Muscle layer of duodenum (tissue), 2 donors: ENCODE measurements around the gene UGT1A8.

Experiments
- H3K27ac ChIP-seq: one replicate; pipeline ENCODE4 v1.7.0; 2013; ENCODE audit warnings: mild to moderate bottlenecking, low read length
- H3K27me3 ChIP-seq: one replicate; pipeline ENCODE4 v1.7.0; 2013; ENCODE audit warnings: low read depth, mild to moderate bottlenecking, control low read depth, low read length
- H3K36me3 ChIP-seq, 2 donors: one replicate each; pipeline ENCODE4 v1.7.0; 2013; ENCODE audit warnings: low read length in 2 of 2, control low read depth in 1 of 2, mild to moderate bottlenecking in 1 of 2; ENCODE audit not compliant: insufficient read depth in 2 of 2, control insufficient read depth in 1 of 2
- H3K4me1 ChIP-seq, 2 donors: one replicate each; pipeline ENCODE4 v1.7.0; 2013; ENCODE audit warnings: low read length in 2 of 2, mild to moderate bottlenecking in 2 of 2, control low read depth in 1 of 2, moderate library complexity in 1 of 2; ENCODE audit not compliant: insufficient read depth in 2 of 2, control insufficient read depth in 1 of 2
- H3K4me3 ChIP-seq, 2 donors: one replicate each; pipeline ENCODE4 v1.7.0; 2013; ENCODE audit warnings: low read length in 2 of 2, low read depth in 1 of 2, mild to moderate bottlenecking in 1 of 2
- H3K9me3 ChIP-seq, 2 donors: one replicate each; pipeline ENCODE4 v1.7.0; 2013; ENCODE audit warnings: low read length in 2 of 2, control low read depth in 1 of 2, mild to moderate bottlenecking in 1 of 2; ENCODE audit not compliant: control insufficient read depth in 1 of 2
- donor health status: healthy.

Gene UGT1A8

DNA sequence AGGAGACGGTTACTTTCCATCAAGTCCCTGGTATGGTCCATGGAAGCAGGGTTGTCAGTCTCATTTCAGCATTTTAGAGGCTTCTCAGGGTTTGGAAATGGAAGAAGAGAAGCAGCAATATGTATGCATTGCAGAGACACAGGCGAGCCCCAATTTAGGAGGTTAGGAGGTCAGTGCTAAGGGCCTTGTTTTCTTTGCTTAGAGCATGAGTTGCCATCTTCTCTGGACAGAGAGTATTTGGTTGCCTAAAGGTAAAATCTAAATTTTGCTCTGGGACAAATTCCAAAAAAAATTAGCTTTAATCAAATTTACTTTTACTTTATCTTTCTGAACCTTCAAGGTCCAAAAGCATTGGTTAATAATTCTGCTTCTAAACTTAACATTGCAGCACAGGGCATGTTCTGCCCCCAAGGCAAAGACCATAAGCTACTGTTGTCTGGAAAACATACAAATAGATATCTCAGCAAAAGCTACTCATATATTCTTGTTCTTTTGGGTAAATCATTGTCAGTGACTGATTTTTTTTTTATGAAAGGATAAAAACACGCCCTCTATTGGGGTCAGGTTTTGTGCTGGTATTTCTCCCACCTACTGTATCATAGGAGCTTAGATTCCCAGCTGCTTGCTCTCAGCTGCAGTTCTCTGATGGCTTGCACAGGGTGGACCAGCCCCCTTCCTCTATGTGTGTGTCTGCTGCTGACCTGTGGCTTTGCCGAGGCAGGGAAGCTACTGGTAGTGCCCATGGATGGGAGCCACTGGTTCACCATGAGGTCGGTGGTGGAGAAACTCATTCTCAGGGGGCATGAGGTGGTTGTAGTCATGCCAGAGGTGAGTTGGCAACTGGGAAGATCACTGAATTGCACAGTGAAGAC lies 54.1 kb downstream of the UGT1A8 start, which contains the start of gene UGT1A9:
Gene UGT1A9 (plus strand): TSS at position 609 of the 872 bp plus-strand sequence. CDS start 37 bp downstream, at position 646.
- Histone ChIP-seq H3K4me1 (no peaks in the 10 kb centered on the region), H3K9me3 (no peaks in the 10 kb centered on the region), H3K27ac (no peak within 1 kb of the TSS), H3K4me3 (no peak within 1 kb of the TSS), H3K27me3 (no peaks in the 10 kb centered on the region), H3K36me3 (no peaks in the 10 kb centered on the region)

DNA sequence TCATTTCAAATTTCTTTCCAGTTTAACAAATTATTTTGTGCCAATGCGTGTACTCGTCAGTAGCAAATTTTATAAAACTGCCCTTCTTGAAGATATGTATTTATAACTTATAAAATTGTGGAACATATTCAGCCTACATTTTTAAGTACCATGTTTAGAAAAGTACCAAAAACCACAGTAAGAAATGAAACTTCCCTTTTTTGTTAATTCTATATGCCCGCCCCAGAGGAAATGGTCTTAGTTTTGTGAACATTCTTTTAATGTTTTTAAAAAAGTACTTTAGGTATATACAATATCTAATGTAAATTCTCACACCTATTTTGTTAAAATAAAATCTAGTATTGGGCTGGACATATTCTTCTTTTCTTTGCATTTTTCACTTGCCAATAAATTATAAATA lies 55.5 kb downstream of the UGT1A8 start:
- no peaks in the 10 kb centered on the region for H3K27me3 ChIP-seq
- no peaks in the 10 kb centered on the region for H3K36me3 ChIP-seq
- H3K27ac ChIP-seq, result no peak overlapping the region
- H3K9me3 ChIP-seq, result no peaks in the 10 kb centered on the region
- no peaks in the 10 kb centered on the region for H3K4me1 ChIP-seq
- no peak overlapping the region for H3K4me3 ChIP-seq

DNA sequence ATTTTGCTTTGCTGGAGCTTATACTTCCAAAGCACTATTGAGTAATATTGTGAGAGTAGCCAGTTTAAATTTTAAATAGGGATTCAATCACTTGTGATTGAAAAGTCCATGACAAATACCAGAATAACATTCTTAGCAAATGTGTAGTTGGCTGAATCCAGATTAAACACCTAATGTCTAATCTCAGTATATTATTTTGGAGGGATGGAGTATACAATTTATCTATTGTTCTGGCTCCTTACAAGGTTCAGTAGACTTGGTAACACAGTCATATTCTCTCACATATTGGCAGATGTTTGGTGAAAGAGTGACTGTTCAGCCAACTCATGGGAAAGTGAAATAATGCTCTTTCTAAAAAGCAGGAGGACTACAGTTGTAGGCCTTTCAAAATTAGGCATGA lies 56.5 kb downstream of the UGT1A8 start:
- Histone ChIP-seq H3K9me3 (no peaks in the 10 kb centered on the region), H3K27ac (no peak overlapping the region), H3K27me3 (no peaks in the 10 kb centered on the region), H3K4me3 (no peak overlapping the region), H3K36me3 (no peaks in the 10 kb centered on the region), H3K4me1 (no peaks in the 10 kb centered on the region)

DNA sequence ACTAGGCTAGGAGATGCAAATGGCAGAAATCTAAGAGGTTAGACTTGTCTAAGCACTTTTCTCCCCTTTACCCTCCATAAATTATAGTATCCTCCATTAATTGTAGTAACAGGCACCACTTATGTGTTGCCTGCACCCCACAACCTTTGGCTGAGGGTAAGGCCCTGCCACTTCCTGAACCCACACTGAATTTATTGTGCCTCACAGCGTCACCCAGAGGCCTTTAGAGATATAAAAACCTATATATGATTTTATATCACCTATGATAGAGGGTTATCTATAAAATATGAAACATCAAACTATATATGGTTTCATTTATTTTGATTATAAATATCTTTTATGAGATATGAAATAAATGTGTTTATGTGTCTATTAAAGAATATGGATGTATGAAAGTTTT lies 56.9 kb downstream of the UGT1A8 start:
- H3K4me3 ChIP-seq, result no peak overlapping the region
- H3K9me3 ChIP-seq, result no peaks in the 10 kb centered on the region
- H3K4me1 ChIP-seq, result no peaks in the 10 kb centered on the region
- H3K27me3 ChIP-seq, result no peaks in the 10 kb centered on the region
- H3K27ac ChIP-seq, result no peak overlapping the region
- H3K36me3 ChIP-seq, result no peaks in the 10 kb centered on the region

DNA sequence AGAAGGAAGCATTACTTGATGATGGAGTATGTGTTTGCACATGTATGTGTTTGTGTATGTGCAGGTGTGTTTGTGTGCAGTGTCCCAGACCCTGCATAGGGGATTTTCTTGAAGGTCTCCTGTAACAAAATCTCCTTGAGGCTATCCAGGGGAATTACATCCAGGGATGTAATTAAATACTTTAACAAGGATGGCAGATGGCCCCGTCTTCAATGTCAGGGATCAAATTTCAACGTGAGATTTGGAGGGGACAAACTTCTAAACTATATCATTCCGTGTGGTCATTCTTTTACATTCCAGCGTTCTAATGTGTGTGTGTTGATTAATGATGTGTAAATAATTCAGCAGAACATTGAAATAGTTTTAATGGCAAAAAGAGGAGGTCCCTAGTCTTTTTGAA lies 57.6 kb downstream of the UGT1A8 start:
- Histone ChIP-seq H3K27ac (no peak overlapping the region), H3K36me3 (no peaks in the 10 kb centered on the region), H3K9me3 (no peaks in the 10 kb centered on the region), H3K4me1 (no peaks in the 10 kb centered on the region), H3K27me3 (no peaks in the 10 kb centered on the region), H3K4me3 (no peak overlapping the region)

DNA sequence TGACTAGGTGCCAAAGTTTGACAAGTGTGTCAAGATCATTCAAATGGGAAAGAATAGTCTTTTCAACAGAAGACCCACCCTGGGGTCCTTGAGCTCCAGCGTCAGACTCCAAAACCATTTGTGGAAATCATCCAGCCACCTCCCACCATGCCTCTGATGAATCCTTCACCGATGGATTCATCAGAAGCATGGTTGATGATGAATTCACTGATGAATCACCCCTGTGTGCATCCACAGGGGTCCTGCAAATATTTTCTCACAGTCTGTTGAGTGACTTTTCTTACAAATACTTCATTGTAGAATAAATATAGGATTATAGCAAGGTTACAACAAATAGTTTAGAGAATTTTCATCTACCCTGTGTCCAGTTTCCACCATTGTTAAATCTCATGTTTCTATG lies 58.6 kb downstream of the UGT1A8 start:
- Histone ChIP-seq H3K36me3 (no peaks in the 10 kb centered on the region), H3K27ac (no peak overlapping the region), H3K4me3 (no peak overlapping the region), H3K27me3 (no peaks in the 10 kb centered on the region), H3K9me3 (no peaks in the 10 kb centered on the region), H3K4me1 (no peaks in the 10 kb centered on the region)

DNA sequence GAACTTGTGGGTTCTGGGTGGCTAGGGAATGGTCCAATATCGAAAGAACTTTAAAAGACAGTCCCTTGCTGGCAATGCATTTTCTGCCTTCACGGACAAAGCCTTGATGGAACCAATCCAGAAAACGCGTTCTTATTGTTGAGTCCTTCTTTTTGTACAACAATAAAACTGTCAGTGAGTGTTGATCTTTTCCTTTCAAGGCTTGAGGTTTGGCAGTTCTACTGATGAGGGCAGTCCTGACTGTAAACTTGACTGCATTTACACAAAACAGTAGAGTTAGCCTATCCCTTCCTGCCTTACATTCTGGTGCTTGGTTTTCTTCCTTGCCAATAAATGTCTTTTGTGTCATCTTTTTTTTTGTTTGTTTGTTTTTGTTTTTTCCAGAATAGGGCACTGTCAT lies 61.8 kb downstream of the UGT1A8 start:
- H3K9me3 ChIP-seq, result no peaks in the 10 kb centered on the region
- no peaks in the 10 kb centered on the region for H3K4me1 ChIP-seq
- no peak overlapping the region for H3K27ac ChIP-seq
- no peaks in the 10 kb centered on the region for H3K27me3 ChIP-seq
- H3K36me3 ChIP-seq, result no peaks in the 10 kb centered on the region
- H3K4me3 ChIP-seq, result no peak overlapping the region

DNA sequence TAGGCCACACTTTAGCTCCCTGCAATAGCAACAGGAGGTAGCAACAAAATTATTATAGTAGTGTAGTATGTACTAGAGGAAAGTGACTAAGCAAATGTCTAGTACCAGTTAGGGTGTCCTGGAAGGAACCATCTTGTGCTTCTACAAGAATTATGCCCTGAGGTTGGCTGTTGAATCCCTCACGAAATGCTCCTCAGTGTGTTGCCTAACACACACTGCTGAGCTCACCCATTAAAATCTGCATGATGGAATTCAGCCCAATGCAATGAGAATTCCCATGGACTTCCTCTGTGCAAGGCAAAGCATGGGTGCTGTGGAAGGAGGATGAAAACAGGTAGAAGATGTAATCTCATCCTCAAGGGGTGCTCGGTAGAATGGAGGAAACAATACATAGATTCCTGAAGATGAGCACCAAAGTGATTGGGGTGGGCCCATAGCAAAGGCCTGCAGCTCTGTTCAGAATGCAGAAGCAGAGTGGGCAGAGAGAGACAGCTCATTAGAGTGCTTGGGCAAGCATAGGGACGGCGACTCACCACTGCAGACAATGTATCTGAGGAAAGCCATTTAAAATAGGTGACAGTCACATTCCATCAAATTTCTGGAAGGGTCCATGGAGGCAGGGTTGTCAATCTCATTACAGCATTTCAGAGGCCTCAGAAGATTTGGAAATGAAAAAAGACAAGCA lies 63.1 kb downstream of the UGT1A8 start:
- Histone ChIP-seq H3K27ac (no peak overlapping the region), H3K27me3 (no peaks in the 10 kb centered on the region), H3K9me3 (no peaks in the 10 kb centered on the region), H3K36me3 (no peaks in the 10 kb centered on the region), H3K4me1 (no peaks in the 10 kb centered on the region), H3K4me3 (no peak overlapping the region)

DNA sequence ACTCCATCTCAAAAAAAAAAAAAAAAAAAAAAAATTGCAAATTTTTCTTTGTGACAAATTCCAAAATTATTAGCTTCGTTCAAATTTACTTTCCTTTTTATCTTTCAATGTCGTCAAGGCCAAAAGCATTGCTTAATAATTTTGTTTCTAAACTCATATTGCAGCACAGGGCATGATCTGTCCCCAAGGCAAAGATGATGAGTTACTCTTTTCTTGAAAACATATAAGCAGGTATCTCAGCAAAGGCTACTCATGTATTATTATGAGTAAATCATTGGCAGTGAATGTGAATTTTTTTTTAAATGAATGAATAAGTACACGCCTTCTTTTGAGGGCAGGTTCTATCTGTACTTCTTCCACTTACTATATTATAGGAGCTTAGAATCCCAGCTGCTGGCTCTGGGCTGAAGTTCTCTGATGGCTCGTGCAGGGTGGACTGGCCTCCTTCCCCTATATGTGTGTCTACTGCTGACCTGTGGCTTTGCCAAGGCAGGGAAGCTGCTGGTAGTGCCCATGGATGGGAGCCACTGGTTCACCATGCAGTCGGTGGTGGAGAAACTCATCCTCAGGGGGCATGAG lies 64.2 kb downstream of the UGT1A8 start, which contains the start of gene UGT1A7:
Gene UGT1A7 (plus strand): TSS at position 381 of the 579 bp plus-strand sequence. CDS start 37 bp downstream, at position 418.
- Histone ChIP-seq H3K4me3 (no peak within 1 kb of the TSS), H3K27me3 (no peaks in the 10 kb centered on the region), H3K27ac (no peak within 1 kb of the TSS), H3K4me1 (no peaks in the 10 kb centered on the region), H3K9me3 (no peaks in the 10 kb centered on the region), H3K36me3 (no peaks in the 10 kb centered on the region)

DNA sequence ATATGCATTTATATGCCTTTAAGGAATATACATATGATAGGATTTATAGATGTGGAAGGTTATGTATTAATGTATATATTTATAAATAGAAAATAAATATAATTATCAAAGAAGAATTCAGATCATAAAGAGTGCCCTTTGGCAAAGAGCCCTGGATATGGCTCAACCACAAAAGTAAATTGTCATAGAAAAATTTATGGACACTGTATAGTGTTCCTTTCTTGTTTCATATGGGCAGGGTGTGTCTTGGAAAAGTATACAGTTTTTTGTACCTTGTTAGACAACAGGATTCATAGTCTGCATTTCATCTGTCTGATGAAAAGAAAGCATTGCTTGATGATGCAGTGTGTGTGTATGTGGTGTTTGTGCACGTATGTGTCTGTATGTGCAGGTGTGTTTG lies 67.2 kb downstream of the UGT1A8 start:
- Histone ChIP-seq H3K27ac (no peak overlapping the region), H3K4me3 (no peak overlapping the region), H3K36me3 (no peaks in the 10 kb centered on the region), H3K4me1 (no peaks in the 10 kb centered on the region), H3K9me3 (no peaks in the 10 kb centered on the region), H3K27me3 (no peaks in the 10 kb centered on the region)

DNA sequence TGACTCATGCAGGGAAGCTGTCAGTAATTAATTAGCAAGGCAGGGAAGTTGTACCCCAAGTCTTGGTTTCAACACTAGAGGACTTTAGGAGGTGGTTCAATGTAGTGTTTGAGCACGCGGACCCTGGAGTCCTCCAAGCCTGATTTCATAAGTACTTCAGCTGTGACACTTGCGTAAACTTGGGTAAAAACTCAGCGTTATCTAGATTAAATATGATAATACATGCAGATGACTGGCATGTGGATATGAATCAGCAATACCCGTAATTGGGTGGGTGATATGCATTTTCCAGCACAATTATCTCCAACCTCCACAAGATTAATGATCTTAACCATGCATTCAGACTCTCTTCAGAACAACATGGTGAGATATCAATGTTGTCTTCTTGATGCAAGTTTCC lies 69.5 kb downstream of the UGT1A8 start:
- H3K4me1 ChIP-seq, result no peaks in the 10 kb centered on the region
- H3K27ac ChIP-seq, result no peak overlapping the region

More for the DNA sequence above, 69.5 kb downstream of the UGT1A8 start:
- Histone ChIP-seq H3K9me3 (no peaks in the 10 kb centered on the region), H3K4me3 (no peak overlapping the region), H3K27me3 (no peaks in the 10 kb centered on the region), H3K36me3 (no peaks in the 10 kb centered on the region)
